ENCODE data around the gene PARL. TPM values are rescaled to one million over a fixed set of nuclear protein-coding genes. Genes with fewer than 3 reads are reported as not detected.

Gene PARL
- total and polyA plus RNA-seq, 9 donors, result 32.7 to 65.0 (median 55.6) TPM

DNA sequence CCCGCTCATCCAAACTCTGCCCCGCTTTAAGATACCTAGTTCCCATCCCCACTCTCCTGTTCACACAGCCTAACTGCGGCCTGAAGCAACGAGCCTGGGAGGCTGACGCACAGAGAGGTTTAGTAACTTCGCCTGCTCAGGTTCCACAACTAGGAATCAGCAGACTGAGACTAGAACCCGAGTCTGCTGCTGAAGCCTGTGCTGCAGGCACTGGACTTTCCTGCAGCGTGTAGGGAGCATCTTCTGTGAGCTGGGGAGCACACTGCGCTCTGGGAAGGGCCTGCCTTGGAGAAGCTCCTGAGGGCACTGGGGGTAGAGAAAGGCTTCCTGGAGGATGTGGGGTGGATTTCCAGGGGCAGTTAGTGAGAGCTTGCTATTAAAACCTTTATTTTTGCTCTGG, 54.5 kb downstream of the PARL start:
- no peaks in the 10 kb centered on the region for H3K27me3 ChIP-seq
- intact Hi-C loops (cut with DNase I), result no loop called here
- no peaks in the 10 kb centered on the region for H3K4me1 ChIP-seq (ENCODE audit: insufficient read depth)
- H3K9me3 ChIP-seq, result no peaks in the 10 kb centered on the region
- H3K4me3 ChIP-seq, result no peak overlapping the region
- WGBS, 3 donors, result 94 to 96% (median 94%) methylated on average over 9 of the region's 9 CpGs
- no peak for DNase-seq
- no peak overlapping the region for H3K27ac ChIP-seq
- TF ChIP-seq EP300 (IDR thresholded peaks at IDR 0.05) (no peak), CTCF (IDR thresholded peaks at IDR 0.05) (no peak), POLR2A (IDR thresholded peaks at IDR 0.05) (no peak)
- no peaks in the 10 kb centered on the region for H3K36me3 ChIP-seq

DNA sequence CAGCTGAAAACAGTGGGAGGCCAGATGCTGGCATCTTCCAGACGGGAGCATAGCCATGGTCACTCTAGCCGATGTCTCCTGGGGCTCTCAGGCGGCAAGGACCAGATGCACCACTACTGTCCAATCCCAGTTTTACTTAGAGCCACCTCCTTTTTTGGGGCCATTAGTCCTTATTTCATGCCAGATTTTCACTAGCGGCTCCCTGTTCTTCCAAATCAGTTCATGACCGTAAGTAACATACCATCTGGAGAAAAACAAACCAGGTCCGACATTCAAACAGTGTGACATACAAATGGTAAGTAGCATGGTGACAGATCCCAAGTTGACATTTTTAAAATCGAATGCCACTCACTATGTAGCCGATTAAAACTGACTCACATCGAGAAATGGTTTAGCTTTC, 55.2 kb downstream of the PARL start:
- WGBS, 3 donors, result 93 to 95% (median 94%) methylated on average over 9 of the region's 9 CpGs
- DNase-seq, result no peak
- Histone ChIP-seq H3K27ac (no peak overlapping the region), H3K9me3 (no peaks in the 10 kb centered on the region), H3K36me3 (no peaks in the 10 kb centered on the region), H3K4me1 (ENCODE audit: insufficient read depth) (peaks cover 5% of the 10 kb centered on the region), H3K4me3 (no peak overlapping the region), H3K27me3 (no peaks in the 10 kb centered on the region)
- TF ChIP-seq EP300 (IDR thresholded peaks at IDR 0.05) (no peak), CTCF (IDR thresholded peaks at IDR 0.05) (no peak), POLR2A (IDR thresholded peaks at IDR 0.05) (no peak)
- intact Hi-C loops (cut with DNase I), result no loop called here

- TF ChIP-seq CTCF (IDR thresholded peaks at IDR 0.05) (no peak), POLR2A (IDR thresholded peaks at IDR 0.05) (no peak), EP300 (IDR thresholded peaks at IDR 0.05) (no peak)
- Histone ChIP-seq H3K4me3 (no peak overlapping the region), H3K9me3 (no peaks in the 10 kb centered on the region), H3K4me1 (ENCODE audit: insufficient read depth) (peaks cover 5% of the 10 kb centered on the region), H3K27me3 (no peaks in the 10 kb centered on the region), H3K36me3 (no peaks in the 10 kb centered on the region), H3K27ac (no peak overlapping the region)
- intact Hi-C loops (cut with DNase I), result no loop called here
- 88 to 90% (median 88%) methylated on average over 7 of the region's 7 CpGs for WGBS, 3 donors
- no peak for DNase-seq
These were observed 56.2 kb downstream of the PARL start for GRCh38 chr3:183828538-183828870.

DNA sequence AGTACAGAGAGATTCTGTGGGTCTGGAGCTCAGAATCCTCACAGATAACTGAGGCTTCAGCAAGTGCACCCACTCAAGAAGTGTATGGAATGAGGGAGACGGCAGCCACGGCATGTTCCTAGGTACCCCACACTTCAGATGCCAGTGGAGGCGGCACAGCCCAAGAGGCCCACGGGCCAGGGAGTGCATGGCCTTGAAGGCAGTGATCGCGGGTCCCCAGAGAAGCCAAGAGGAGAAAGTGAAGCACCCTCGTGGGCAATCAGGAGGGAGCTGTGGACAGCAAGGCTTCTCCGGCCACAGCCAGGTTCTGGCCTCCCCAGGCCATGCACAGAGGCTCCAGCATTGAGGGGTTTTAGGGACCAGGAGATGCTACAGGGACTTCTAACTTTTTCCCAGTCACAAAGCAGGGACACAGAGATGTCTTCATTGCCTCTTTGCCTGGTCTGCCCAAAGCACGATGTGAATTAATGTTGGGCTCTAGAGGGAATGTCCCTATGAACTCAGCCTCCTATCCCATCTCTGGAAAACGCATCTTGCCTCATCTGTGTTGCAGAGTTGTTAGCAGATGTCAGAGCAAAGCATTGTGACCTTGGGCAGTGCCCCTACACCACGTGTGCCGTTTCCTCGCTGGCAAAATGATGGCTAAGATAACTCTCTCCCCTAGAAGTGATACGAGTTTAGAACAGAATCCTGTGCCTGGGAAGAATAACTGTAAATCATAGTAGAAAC, 56.7 kb downstream of the PARL start:
- Histone ChIP-seq H3K27me3 (no peaks in the 10 kb centered on the region), H3K27ac (no peak overlapping the region), H3K4me3 (no peak overlapping the region), H3K36me3 (no peaks in the 10 kb centered on the region), H3K9me3 (no peaks in the 10 kb centered on the region), H3K4me1 (ENCODE audit: insufficient read depth) (peaks cover 5% of the 10 kb centered on the region)
- WGBS, 3 donors, result 59 to 71% (median 64%) methylated on average over 14 of the region's 14 CpGs
- TF ChIP-seq POLR2A (IDR thresholded peaks at IDR 0.05), result no peak
- TF ChIP-seq CTCF (IDR thresholded peaks at IDR 0.05), result no peak
- no peak for TF ChIP-seq EP300 (IDR thresholded peaks at IDR 0.05)
- intact Hi-C loops (cut with DNase I), result no loop called here
- no peak for DNase-seq
